NAMALWA (cell line): ENCODE measurements around the gene HSPB8.

Source experiments
- DNase-seq: peaks from one replicate; pipeline ENCODE4 v3.0.0-alpha.2; 2015; ENCODE audit warnings: low spot score

The HSPB8 gene, protein sequence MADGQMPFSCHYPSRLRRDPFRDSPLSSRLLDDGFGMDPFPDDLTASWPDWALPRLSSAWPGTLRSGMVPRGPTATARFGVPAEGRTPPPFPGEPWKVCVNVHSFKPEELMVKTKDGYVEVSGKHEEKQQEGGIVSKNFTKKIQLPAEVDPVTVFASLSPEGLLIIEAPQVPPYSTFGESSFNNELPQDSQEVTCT

GRCh38 chr12:119178544-119179334 lies at the start of gene HSPB8:
Gene HSPB8, plus strand, starts transcription at chr12:119178931. Its CDS starts 382 bp downstream, at chr12:119179313.
- no peak for DNase-seq

- no peak for DNase-seq
Measured at GRCh38 chr12:119129827-119130434, 48.8 kb upstream of the HSPB8 start.

DNA sequence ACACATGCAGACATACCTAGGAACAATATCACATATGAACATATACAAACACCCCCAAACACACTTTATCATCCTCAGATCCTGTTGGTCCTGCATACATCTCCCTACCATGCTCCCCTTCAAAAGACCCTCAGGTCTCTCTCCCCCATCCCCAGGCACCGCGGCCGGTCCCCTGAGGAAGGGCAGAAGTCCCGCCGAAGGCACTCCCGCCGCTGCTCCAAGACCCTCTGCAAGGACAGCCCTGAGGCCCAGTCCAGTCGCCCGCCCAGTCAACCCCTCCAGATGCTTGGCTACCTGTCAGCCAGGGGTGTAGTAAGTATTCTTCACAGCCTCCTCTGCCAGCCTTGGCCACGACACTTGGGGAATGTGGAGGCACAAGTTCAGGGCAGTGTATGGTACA lies 48.2 kb upstream of the HSPB8 start:
- DNase-seq, result no peak

- DNase-seq, result no peak
Measured at GRCh38 chr12:119134284-119135072, 44.3 kb upstream of the HSPB8 start.

DNA sequence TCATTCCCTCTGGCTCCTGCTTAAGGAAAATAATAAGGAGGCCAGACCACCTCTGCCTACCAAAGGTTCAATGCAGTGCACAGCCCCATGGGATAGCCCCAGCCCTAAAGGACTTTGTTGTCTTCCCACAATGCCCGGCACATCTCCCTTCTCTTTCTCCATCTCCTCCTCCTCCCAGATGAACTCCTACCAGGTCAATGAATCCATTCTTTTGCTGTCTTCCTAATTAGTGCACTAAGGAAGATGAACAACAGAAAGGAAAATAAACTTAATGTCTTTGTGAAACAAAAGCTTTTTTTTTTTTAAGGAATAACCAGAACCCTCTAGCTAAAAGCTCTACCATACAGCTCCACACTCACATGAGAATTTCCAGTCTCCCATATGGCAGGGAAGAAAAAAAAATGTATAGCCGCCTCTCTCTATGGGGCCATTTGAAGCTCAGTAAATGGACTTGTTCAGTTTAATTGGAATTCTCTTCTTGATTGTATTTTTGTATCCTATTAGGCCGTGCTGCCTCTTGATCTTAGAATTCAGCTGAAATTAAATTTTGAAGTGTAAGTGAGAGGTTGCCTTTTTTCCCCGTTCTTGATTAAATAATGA lies 41.8 kb upstream of the HSPB8 start:
- DNase-seq, result no peak

- DNase-seq, result no peak
Measured at GRCh38 chr12:119139448-119139847, 39.3 kb upstream of the HSPB8 start.

DNA sequence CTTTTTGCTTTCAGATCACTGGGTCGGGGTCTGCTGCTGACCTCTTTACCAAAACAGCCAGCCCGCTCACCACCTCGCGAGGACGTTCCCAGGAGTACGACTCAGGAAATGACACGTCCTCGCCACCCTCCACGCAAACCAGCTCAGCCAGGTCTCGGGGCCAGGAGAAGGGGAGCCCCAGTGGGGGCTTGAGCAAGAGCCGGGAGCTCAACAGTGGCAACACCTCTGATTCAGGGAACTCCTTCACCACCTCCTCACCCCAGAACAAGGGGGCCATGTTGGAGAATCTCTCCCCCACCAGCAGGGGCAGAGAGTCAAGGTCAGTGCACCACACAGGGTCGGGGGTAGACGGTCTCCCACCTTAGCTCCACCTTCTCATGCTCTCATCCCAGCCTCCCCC lies 33.4 kb upstream of the HSPB8 start:
- DNase-seq, result no peak

- DNase-seq, result no peak
Measured at GRCh38 chr12:119147847-119148448, 30.8 kb upstream of the HSPB8 start.

GRCh38 chr12:119149270-119149669 lies 29.5 kb upstream of the HSPB8 start:
- no peak for DNase-seq

DNA sequence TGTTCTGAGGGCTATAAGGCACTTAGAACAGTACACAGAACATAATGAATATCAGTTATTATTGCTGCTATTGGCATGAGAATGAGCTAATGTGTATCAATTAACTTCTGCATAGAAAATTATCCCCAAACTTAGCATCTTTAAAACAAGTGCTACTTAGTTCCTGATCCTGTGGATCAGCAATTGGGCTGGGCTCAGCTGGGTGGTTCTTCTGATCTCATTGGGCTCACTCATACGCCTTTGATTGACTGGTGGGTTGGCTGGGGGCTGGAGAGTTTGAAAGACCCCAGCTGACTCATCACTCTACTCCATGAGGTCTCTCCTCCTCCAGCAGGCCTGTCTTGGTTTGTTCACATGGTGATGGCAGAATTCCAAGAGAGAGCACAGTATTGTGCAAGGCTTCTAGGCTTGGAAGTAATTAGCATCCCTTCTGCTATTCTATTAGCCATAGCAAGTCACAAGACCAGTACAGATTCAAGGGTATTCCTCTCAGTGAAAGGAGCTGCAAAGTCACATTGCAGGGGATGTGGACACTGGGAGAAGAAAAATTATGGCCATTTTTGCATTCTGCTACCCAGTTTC lies 27.2 kb upstream of the HSPB8 start:
- DNase-seq, result no peak

DNA sequence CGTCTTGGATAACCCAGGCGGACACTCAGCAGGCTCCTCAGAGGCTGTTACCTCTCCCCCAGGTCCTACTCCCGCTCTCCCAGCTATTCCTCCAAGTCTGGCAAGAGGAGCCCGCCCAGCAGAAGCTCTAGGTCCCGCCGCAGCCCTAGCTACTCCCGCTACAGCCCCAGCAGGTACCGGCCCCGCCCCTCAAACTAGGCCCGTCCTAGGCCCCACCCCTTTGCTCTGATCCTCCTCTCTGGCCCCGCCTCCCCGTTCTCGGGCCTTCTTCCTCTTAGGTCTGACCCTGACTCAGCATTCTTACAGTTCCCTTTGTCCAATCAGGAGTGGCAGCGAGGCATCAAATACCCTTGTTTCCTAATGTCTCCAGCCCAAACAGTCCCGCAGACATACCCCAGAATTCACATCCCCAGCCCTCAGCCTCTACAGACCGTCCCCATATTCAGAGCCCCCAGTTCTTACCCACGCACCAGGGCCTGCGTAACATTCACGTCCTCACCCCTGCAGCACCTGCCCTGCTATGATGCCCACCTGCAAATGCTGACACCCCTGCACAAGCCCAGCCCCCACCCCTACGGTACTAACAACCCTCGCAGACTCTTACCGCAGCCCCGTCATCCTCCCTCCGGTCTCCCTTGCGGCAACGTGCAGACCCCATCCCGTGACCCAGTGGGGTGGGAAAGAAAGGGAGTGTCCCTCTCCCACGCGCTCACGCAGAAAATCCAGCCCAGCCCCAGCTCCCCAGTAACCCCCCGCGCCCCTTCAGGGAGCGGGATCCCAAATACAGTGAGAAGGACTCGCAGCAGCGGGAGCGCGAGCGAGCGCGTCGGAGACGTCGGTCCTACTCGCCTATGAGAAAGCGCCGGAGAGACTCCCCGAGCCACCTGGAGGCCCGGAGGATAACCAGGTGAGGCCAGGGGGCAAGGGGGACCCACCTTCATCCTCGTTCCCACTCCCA lies 25.0 kb upstream of the HSPB8 start:
- peak; percentile 41 for DNase-seq

GRCh38 chr12:119154435-119154818 lies 24.3 kb upstream of the HSPB8 start:
- DNase-seq, result peak; percentile 62

DNA sequence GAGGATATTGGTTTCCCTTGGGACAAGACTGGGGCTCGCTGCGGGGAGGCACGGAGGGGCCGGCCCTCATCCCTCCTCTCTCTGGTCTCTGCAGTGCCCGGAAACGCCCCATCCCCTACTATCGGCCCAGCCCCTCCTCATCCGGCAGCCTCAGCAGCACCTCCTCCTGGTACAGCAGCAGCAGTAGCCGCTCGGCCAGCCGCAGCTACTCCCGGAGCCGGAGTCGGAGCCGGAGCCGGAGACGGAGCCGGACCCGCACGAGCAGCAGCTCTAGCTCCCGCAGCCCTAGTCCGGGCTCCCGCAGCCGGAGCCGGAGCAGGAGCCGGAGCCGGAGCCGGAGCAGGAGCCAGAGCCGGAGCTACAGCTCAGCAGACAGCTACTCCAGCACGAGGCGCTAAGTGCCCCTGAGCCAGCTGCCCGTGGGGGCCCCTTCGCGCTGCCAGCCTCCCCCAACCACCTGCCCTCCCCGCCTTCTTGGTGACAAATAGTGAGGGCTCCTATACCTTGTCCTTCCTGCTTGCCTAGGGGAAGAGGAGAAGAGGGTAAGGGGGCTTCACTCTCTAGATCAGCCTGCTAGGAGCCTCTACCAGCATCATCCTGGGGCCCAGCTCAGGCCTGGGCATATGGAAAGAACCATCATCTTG lies 22.2 kb upstream of the HSPB8 start:
- DNase-seq, result no peak

DNA sequence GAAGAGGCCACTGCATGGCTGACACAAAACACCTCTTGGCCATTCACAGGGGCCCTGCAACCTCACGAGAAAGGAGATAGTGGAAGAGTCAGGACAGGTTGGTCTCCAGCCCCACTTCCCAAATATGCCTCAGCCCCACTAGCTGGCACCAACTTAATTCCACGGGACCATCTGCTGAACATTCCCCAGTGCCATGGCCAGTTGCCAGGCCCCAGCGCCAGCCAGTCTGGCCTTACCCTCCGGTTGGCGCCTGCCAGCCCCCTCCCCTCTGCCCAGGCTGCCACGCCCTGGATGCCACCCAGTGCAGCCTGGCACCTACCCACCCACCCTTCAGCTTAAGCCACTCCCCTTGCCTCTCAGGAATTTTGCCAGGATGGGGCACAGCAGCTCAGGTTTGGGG lies 21.2 kb upstream of the HSPB8 start:
- no peak for DNase-seq

DNA sequence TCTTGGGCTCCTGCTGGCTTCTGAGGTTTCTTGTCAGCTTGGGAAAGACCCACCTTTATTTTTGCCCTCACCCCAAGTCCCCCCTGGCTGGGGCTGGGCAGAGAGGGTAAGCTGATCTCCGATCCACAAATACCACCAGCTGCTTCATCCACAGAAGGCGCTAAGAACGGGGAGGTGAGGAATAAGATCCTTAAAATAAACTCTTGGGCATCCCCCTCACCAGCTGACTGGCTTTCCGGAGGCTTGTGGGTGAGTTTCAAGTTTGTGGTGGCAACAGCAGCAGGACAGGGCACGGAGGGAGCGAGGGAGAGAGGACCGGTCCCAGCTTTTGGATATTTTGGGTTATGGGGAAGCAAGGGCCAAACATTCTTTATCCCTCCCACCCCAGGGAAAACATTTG lies 20.8 kb upstream of the HSPB8 start:
- DNase-seq, result no peak

DNA sequence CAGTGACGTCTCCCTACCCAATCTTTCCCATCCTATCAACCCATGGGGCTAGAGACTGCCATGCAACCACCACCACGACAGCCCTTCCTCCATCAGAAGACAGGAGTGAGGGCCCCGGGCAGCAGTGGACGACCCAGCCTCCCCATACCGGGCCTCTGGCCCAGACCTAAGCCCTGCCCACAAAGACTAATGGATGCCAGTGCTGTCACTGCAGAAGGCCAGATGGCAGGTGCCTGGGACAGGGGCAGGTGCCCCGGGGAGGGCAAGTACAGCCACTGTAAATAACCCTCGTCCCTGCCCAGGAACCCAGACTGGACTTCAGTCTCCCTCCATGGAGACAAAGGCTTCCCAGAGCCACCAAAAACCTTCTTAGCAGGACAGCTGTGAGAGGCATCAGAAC lies 20.3 kb upstream of the HSPB8 start:
- no peak for DNase-seq

DNA sequence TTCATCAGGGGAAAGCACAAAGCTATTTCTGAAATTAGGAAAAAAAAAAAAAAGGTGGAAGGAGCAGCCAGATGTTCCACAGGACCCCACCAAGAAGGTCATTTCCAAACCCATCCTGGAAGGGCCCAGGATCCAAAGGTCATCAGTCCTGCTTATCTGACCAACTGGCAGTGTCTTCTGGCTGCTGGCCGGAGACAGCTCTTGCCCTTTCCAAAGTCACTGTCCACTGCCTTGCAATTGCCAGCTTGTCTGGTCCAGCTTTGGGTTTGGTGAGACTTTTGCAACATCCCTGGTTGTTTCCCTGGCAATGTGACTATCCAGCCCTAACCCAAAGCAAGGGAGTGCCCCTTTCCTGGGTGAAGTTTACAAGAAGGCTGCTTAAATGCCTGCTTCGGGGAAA lies 18.9 kb upstream of the HSPB8 start:
- DNase-seq, result no peak

GRCh38 chr12:119167902-119168301 lies 10.8 kb upstream of the HSPB8 start:
- DNase-seq, result no peak

- DNase-seq, result no peak
Measured at GRCh38 chr12:119168721-119169120, 10.0 kb upstream of the HSPB8 start.

- DNase-seq, result no peak
Measured at GRCh38 chr12:119169150-119169549, 9.6 kb upstream of the HSPB8 start.
